NB4 (cell line): Measurements from ENCODE around the gene PRKAR1B.

Experiments used
- POLR2A ChIP-seq: IDR thresholded peaks from 2 replicates; pipeline ENCODE4 v1.6.1; 2011; ENCODE audit warnings: mild to moderate bottlenecking; ENCODE audit not compliant: insufficient read length; ENCODE audit errors: extremely low read depth
- TF ChIP-seq, protein P1 (sequence below): IDR thresholded peaks from one replicate; pipeline ENCODE4 v1.5.1; 2012; ENCODE audit warnings: low read depth, low read length

DNA sequence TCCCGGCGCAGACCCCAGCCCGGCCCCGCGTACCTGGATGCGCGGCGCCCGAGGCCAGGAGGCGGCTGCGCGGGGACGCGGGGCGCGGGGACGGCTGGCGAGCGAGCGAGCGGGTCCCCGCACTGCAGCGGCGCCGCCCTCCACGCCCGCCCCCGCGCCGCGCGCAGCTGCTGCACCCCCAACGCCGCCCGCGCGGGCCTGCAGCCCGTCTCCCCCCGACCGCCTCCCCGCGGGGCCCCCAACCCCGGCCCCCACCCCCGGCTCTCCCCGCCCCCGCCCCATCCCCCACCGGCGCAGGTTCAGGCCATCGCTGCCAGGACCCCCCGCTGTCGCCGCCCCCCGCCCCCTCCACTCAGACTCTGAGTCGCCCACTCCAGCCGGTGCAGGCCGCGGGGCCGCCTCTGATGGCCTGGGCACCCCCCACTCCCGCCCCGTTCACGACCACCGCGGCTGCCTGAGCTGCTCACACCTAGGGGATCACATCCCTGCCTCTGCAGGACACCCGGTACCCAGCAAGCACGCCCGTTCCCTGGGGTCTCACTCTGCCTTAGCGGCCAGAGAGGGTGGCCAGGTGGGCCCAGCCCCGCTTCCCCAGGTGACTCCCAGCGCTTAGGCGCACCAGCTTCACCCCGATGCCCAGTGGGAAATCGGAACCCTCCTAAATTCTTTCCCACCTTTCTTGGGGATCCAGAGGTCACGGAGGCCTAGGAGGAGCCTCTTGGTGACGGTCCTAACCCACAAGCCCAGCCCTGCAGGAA, 14.5 kb downstream of the PRKAR1B start:
- TF ChIP-seq, protein P1, sequence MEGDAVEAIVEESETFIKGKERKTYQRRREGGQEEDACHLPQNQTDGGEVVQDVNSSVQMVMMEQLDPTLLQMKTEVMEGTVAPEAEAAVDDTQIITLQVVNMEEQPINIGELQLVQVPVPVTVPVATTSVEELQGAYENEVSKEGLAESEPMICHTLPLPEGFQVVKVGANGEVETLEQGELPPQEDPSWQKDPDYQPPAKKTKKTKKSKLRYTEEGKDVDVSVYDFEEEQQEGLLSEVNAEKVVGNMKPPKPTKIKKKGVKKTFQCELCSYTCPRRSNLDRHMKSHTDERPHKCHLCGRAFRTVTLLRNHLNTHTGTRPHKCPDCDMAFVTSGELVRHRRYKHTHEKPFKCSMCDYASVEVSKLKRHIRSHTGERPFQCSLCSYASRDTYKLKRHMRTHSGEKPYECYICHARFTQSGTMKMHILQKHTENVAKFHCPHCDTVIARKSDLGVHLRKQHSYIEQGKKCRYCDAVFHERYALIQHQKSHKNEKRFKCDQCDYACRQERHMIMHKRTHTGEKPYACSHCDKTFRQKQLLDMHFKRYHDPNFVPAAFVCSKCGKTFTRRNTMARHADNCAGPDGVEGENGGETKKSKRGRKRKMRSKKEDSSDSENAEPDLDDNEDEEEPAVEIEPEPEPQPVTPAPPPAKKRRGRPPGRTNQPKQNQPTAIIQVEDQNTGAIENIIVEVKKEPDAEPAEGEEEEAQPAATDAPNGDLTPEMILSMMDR, result no peak
- no peak for TF ChIP-seq POLR2A
